ENCODE results near the gene EMC10. TPM values are rescaled to one million over a fixed set of nuclear protein-coding genes. Genes with fewer than 3 reads are reported as not detected.
A peak's percentile ranks its signal among the peaks of the same experiment; 100 is the strongest.

The EMC10 gene
- total RNA-seq, 1 experiment from 2014 or later, result 228 TPM

GRCh38 chr19:50428772-50429463 is 47.4 kb upstream of the EMC10 start:
- no peak overlapping the region for H3K4me2 ChIP-seq (ENCODE audit: low read length)
- H3K9me3 ChIP-seq (ENCODE audit: low read length), result no peaks in the 10 kb centered on the region
- intact Hi-C loops (cut with micrococcal nuclease), result no loop called here
- no peak for TF ChIP-seq CTCF (conservative IDR thresholded peaks at IDR 0.05; ENCODE audit: low read depth, low read length)
- TF ChIP-seq EZH2phosphoT487 (IDR thresholded peaks at IDR 0.05; ENCODE audit: borderline replicate concordance, low read length), result no peak
- H2AFZ ChIP-seq (ENCODE audit: low read length), result no peak overlapping the region
- H3K36me3 ChIP-seq (ENCODE audit: low read depth, low read length), result no peaks in the 10 kb centered on the region
- ChIA-PET CTCF (no interaction called here), POLR2A (ENCODE audit: unreplicated experiment) (no interaction called here)
- H3K27me3 ChIP-seq (ENCODE audit: low read length), result no peaks in the 10 kb centered on the region
- H4K20me1 ChIP-seq (ENCODE audit: low read length), result no peaks in the 10 kb centered on the region
- no peaks in the 10 kb centered on the region for H3K79me2 ChIP-seq (ENCODE audit: low read length)
- no TSS peak for BruUV-seq (replicated peaks)
- ATAC-seq (no peak), DNase-seq (no peak)
- H3F3A ChIP-seq (ENCODE audit: low read length, unreplicated experiment), result no peaks in the 10 kb centered on the region
- no peaks in the 10 kb centered on the region for H3K9me2 ChIP-seq (replicated peaks; ENCODE audit: low read length)
- no peak overlapping the region for H3K9ac ChIP-seq (ENCODE audit: low read length)
- no peak overlapping the region for H3K4me3 ChIP-seq (ENCODE audit: low read length)
- H3K27ac ChIP-seq (ENCODE audit: low read length), result no peak overlapping the region
- H3K4me1 ChIP-seq (ENCODE audit: insufficient read depth, low read length), result no peaks in the 10 kb centered on the region

- Histone ChIP-seq H3K4me1 (ENCODE audit: insufficient read depth, low read length) (no peaks in the 10 kb centered on the region), H4K20me1 (ENCODE audit: low read length) (no peaks in the 10 kb centered on the region), H3K4me3 (ENCODE audit: low read length) (peak overlapping the region; percentile 57), H3K36me3 (ENCODE audit: low read depth, low read length) (no peaks in the 10 kb centered on the region), H3K9me3 (ENCODE audit: low read length) (no peaks in the 10 kb centered on the region), H3K9ac (ENCODE audit: low read length) (no peak overlapping the region), H2AFZ (ENCODE audit: low read length) (peak overlapping the region; percentile 73; the same call in 1 of the 2 replicates), H3K27me3 (ENCODE audit: low read length) (no peaks in the 10 kb centered on the region), H3K9me2 (replicated peaks; ENCODE audit: low read length) (no peaks in the 10 kb centered on the region), H3K4me2 (ENCODE audit: low read length) (peak overlapping the region; percentile 85), H3K79me2 (ENCODE audit: low read length) (no peaks in the 10 kb centered on the region), H3K27ac (ENCODE audit: low read length) (no peak overlapping the region), H3F3A (ENCODE audit: low read length, unreplicated experiment) (no peaks in the 10 kb centered on the region)
- no peak for ATAC-seq
- intact Hi-C loops (cut with micrococcal nuclease), result no loop called here
- DNase-seq, result no peak
- CTCF ChIA-PET, result no interaction called here
- BruUV-seq (replicated peaks), result no TSS peak
- TF ChIP-seq EZH2phosphoT487 (IDR thresholded peaks at IDR 0.05; ENCODE audit: borderline replicate concordance, low read length), result no peak
- TF ChIP-seq CTCF (conservative IDR thresholded peaks at IDR 0.05; ENCODE audit: low read depth, low read length), result no peak
- no peak for TF ChIP-seq EZH2 (IDR thresholded peaks at IDR 0.05; ENCODE audit: low read length, unreplicated experiment)
- POLR2A ChIA-PET (ENCODE audit: unreplicated experiment), result no interaction called here
Observed at GRCh38 chr19:50430888-50431342, 45.4 kb upstream of the EMC10 start.
